ENCODE measurements around the gene CCDC13. TPM values are rescaled to one million over a fixed set of nuclear protein-coding genes. Genes with fewer than 3 reads are reported as not detected.

CCDC13 gene
- total and polyA plus RNA-seq, 2 donors (not counting 3 experiments of a cell fraction or from before 2014, with no cell fraction given), result 0.36 to 0.82 TPM

- FAIRE-seq (no peak), DNase-seq (ENCODE audit: low read depth, low spot score) (no peak)
- ChIA-PET POLR2A (no interaction called here), CTCF (no interaction called here)
- Histone ChIP-seq H2AFZ (ENCODE audit: low read depth, low read length) (no peak overlapping the region), H3K4me1 (ENCODE audit: control insufficient read depth, extremely low read depth, insufficient read depth, low read length) (no peaks in the 10 kb centered on the region), H3K9ac (replicated peaks; ENCODE audit: extremely low read depth, insufficient read depth, low read length) (no peak overlapping the region), H3K4me3 (replicated peaks in 1 of 3; ENCODE audit: insufficient read depth in 1 of 3, low read depth in 1 of 3, low read length in 3 of 3) (no peak overlapping the region), H3K27me3 (ENCODE audit: control insufficient read depth in 2 of 2, insufficient read depth in 2 of 2, low read length in 2 of 2) (peaks cover 5 to 7% of the 10 kb centered on the region in 2 experiments), H3K9me3 (replicated peaks; ENCODE audit: control insufficient read depth, insufficient read depth, low read length) (no peaks in the 10 kb centered on the region), H3K36me3 (ENCODE audit: control insufficient read depth in 2 of 2, extremely low read depth in 1 of 2, insufficient read depth in 2 of 2, low read length in 2 of 2) (no peaks in the 10 kb centered on the region), H3K4me2 (ENCODE audit: insufficient read depth, low read length) (no peak overlapping the region), H3K79me2 (ENCODE audit: control insufficient read depth, insufficient read depth, low read length) (no peaks in the 10 kb centered on the region), H3K27ac (ENCODE audit: insufficient read depth, low read depth, low read length) (no peak overlapping the region), H4K20me1 (replicated peaks; ENCODE audit: control insufficient read depth, extremely low read depth, insufficient read depth, low read length) (no peaks in the 10 kb centered on the region), H3K9me1 (replicated peaks; ENCODE audit: control insufficient read depth, extremely low read depth, insufficient read depth, low read length) (no peaks in the 10 kb centered on the region)
- dilution Hi-C loops (cut with MboI; ENCODE audit: extremely low pct_ligation_motif_present, low sequenced_read_pairs), result no loop called here
- intact Hi-C loops (cut with micrococcal nuclease), result no loop called here
- BruUV-seq (replicated peaks), result no TSS peak
- TF ChIP-seq POLR2A (IDR thresholded peaks at IDR 0.05; ENCODE audit: low read depth, low read length), result no peak
- TF ChIP-seq EZH2 (IDR thresholded peaks at IDR 0.05; ENCODE audit: borderline replicate concordance, low read depth, low read length, severe bottlenecking), result no peak
- no peak for TF ChIP-seq JUN (IDR thresholded peaks at IDR 0.05; ENCODE audit: borderline replicate concordance, insufficient read depth, insufficient read length, low read depth)
- no peak for TF ChIP-seq MYC (IDR thresholded peaks at IDR 0.05; ENCODE audit: low read depth, low read length)
- no peak for TF ChIP-seq GATA2 (IDR thresholded peaks at IDR 0.05; ENCODE audit: insufficient read depth, insufficient read length, low read depth, low read length)
Observed at GRCh38 chr3:42730294-42730693, 42.8 kb downstream of the CCDC13 start.

GRCh38 chr3:42729404-42730145 is 43.5 kb downstream of the CCDC13 start:
- no peak overlapping the region for H3K4me2 ChIP-seq (ENCODE audit: insufficient read depth, low read length)
- no peaks in the 10 kb centered on the region for H4K20me1 ChIP-seq (replicated peaks; ENCODE audit: control insufficient read depth, extremely low read depth, insufficient read depth, low read length)
- no peak overlapping the region for H3K27ac ChIP-seq (ENCODE audit: insufficient read depth, low read depth, low read length)
- DNase-seq (ENCODE audit: low read depth, low spot score) (no peak), FAIRE-seq (no peak)
- H3K27me3 ChIP-seq (ENCODE audit: control insufficient read depth in 2 of 2, insufficient read depth in 2 of 2, low read length in 2 of 2), result peaks cover 7 to 9% of the 10 kb centered on the region in 2 experiments
- TF ChIP-seq MYC (IDR thresholded peaks at IDR 0.05; ENCODE audit: low read depth, low read length) (no peak), MAX (IDR thresholded peaks at IDR 0.05; ENCODE audit: insufficient read depth, insufficient read length) (no peak), FOS (IDR thresholded peaks at IDR 0.05; ENCODE audit: borderline replicate concordance, insufficient read depth, low read length) (no peak), EZH2 (IDR thresholded peaks at IDR 0.05; ENCODE audit: borderline replicate concordance, low read depth, low read length, severe bottlenecking) (no peak), GATA2 (IDR thresholded peaks at IDR 0.05; ENCODE audit: insufficient read depth, insufficient read length, low read depth, low read length) (no peak)
- H3K9me1 ChIP-seq (replicated peaks; ENCODE audit: control insufficient read depth, extremely low read depth, insufficient read depth, low read length), result no peaks in the 10 kb centered on the region
- H3K9me3 ChIP-seq (replicated peaks; ENCODE audit: control insufficient read depth, insufficient read depth, low read length), result no peaks in the 10 kb centered on the region
- dilution Hi-C loops (cut with MboI; ENCODE audit: extremely low pct_ligation_motif_present, low sequenced_read_pairs), result no loop called here
- BruUV-seq (replicated peaks), result no TSS peak
- H3K9ac ChIP-seq (replicated peaks; ENCODE audit: extremely low read depth, insufficient read depth, low read length), result no peak overlapping the region
- H3K79me2 ChIP-seq (ENCODE audit: control insufficient read depth, insufficient read depth, low read length), result no peaks in the 10 kb centered on the region
- no peak overlapping the region for H2AFZ ChIP-seq (ENCODE audit: low read depth, low read length)
- no peak overlapping the region for H3K4me3 ChIP-seq (replicated peaks in 1 of 3; ENCODE audit: insufficient read depth in 1 of 3, low read depth in 1 of 3, low read length in 3 of 3)
- intact Hi-C loops (cut with micrococcal nuclease), result no loop called here
- ChIA-PET POLR2A (no interaction called here), CTCF (interaction anchor here (1.4 kb wide), 1 partner anchor 15 kb away, joined by 4 read pairs; no protein-coding TSS in a partner anchor)
- no peaks in the 10 kb centered on the region for H3K4me1 ChIP-seq (ENCODE audit: control insufficient read depth, extremely low read depth, insufficient read depth, low read length)
- H3K36me3 ChIP-seq (ENCODE audit: control insufficient read depth in 2 of 2, extremely low read depth in 1 of 2, insufficient read depth in 2 of 2, low read length in 2 of 2), result no peaks in the 10 kb centered on the region

All from endothelial cell of umbilical vein (primary cell).